ENCODE data around the gene TMEM128. TPM values are rescaled to one million over a fixed set of nuclear protein-coding genes. Genes with fewer than 3 reads are reported as not detected.
A peak's percentile ranks its signal among the peaks of the same experiment; 100 is the strongest.
"Not testable (repeated sequence)": the region's sequence is repeated elsewhere in the genome, so short reads cannot be mapped to it uniquely, and the experiment has no call there.

Gene TMEM128
- polyA plus RNA-seq (2013, experiment 1 of 2; ENCODE audit: insufficient read length) = 17.5 TPM
- polyA plus RNA-seq (2013, experiment 2 of 2; ENCODE audit: insufficient read length) = 17.5 TPM

- DNase-seq = peak; percentile 94
Measured at GRCh38 chr4:4248029-4248884, at the start of gene TMEM128. Gene TMEM128 (minus strand): TSS chr4:4248223. CDS start chr4:4248202, 21 bp downstream.

- no peak for DNase-seq
Measured at GRCh38 chr4:4296283-4296846, 48.3 kb upstream of the TMEM128 start.

GRCh38 chr4:4293279-4293678 is 45.3 kb upstream of the TMEM128 start:
- DNase-seq = no peak

GRCh38 chr4:4289941-4290850 is 42.2 kb upstream of the TMEM128 start, which contains the start of the genes LYAR and ZBTB49:
Gene LYAR (minus strand): TSS chr4:4290154. CDS start chr4:4283742, 6,412 bp downstream.
Gene ZBTB49 (plus strand): TSS chr4:4290251. CDS start chr4:4299946, 9,695 bp downstream.
- DNase-seq = peak; percentile 84

GRCh38 chr4:4289597-4289940 is 41.5 kb upstream of the TMEM128 start:
- no peak for DNase-seq

GRCh38 chr4:4289055-4289454 is 41.0 kb upstream of the TMEM128 start:
- DNase-seq = no peak

- no peak for DNase-seq
Measured at GRCh38 chr4:4288098-4288497, 40.1 kb upstream of the TMEM128 start.

GRCh38 chr4:4284827-4285618 is 37.0 kb upstream of the TMEM128 start:
- no peak for DNase-seq

GRCh38 chr4:4281787-4282186 is 33.8 kb upstream of the TMEM128 start:
- no peak for DNase-seq

GRCh38 chr4:4277531-4277930 is 29.5 kb upstream of the TMEM128 start:
- no peak for DNase-seq

GRCh38 chr4:4274226-4274625 is 26.2 kb upstream of the TMEM128 start:
- DNase-seq = no peak

- DNase-seq = no peak
Measured at GRCh38 chr4:4271912-4272311, 23.9 kb upstream of the TMEM128 start.

- no peak for DNase-seq
Measured at GRCh38 chr4:4270529-4270928, 22.5 kb upstream of the TMEM128 start.

GRCh38 chr4:4269856-4270255 is 21.8 kb upstream of the TMEM128 start:
- DNase-seq = peak; percentile 35

- DNase-seq = no peak
Measured at GRCh38 chr4:4269331-4269731, 21.3 kb upstream of the TMEM128 start.

- DNase-seq = no peak
Measured at GRCh38 chr4:4268776-4269175, 20.8 kb upstream of the TMEM128 start.

GRCh38 chr4:4267981-4268380 is 20.0 kb upstream of the TMEM128 start:
- DNase-seq = no peak

GRCh38 chr4:4260185-4260751 is 12.2 kb upstream of the TMEM128 start:
- DNase-seq = peak; percentile 56

- DNase-seq = no peak
Measured at GRCh38 chr4:4259484-4260100, 11.6 kb upstream of the TMEM128 start.

GRCh38 chr4:4257705-4258104 is 9.7 kb upstream of the TMEM128 start:
- not testable (repeated sequence) for DNase-seq

GRCh38 chr4:4256799-4257198 is 8.8 kb upstream of the TMEM128 start:
- DNase-seq = no peak
